ENCODE results near the gene FERMT1.

DNA sequence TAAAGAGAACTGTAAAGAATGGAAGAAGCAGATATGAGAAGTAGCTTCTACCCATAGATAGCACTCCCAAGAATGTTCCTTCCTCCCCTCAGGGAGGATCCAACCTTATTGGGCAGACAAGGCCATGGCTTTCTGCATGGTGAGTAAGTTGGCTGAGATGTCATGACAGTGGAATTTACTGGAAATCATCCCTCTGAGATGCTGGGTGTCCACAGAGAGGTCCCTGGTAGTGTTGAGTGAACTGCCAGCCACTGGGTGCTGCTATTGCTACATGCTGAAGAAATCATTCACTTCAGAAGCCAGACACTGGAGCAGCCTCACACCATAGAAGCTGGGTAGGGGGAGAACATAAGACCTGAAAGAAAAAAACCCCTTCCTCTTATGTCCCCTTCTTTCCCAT lies 46.4 kb upstream of the FERMT1 start:
- TF ChIP-seq POLR2A (IDR thresholded peaks at IDR 0.05; ENCODE audit: low read length), result no peak
- TF ChIP-seq GATA1 (IDR thresholded peaks at IDR 0.05; ENCODE audit: low read depth, low read length), result no peak

Measured in erythroblast (primary cell).